Osteoblast (primary cell): ENCODE measurements around the gene TBL2. TPM values are rescaled to one million over a fixed set of nuclear protein-coding genes. Genes with fewer than 3 reads are reported as not detected.
"Not testable (repeated sequence)": the region's sequence is repeated elsewhere in the genome, so short reads cannot be mapped to it uniquely, and the experiment has no call there.

Experiments
- DNase-seq: peaks from one replicate; pipeline ENCODE4 v3.0.0; 2011; ENCODE audit warnings: low spot score, mixed read lengths; ENCODE audit not compliant: insufficient read length; ENCODE audit errors: missing footprints
- H2AFZ ChIP-seq: 2 replicates; pipeline ENCODE4 v1.6.0; 2011; ENCODE audit warnings: mild to moderate bottlenecking, low read length
- H3K27ac ChIP-seq: 2 replicates; pipeline ENCODE4 v1.5.1; 2011; ENCODE audit warnings: mild to moderate bottlenecking, low read depth, low read length, moderate library complexity
- H3K27me3 ChIP-seq: 2 replicates; pipeline ENCODE4 v1.6.0; 2012; ENCODE audit warnings: mild to moderate bottlenecking, control low read depth, inconsistent platforms, low read length, moderate library complexity; ENCODE audit not compliant: insufficient read depth
- H3K36me3 ChIP-seq: 2 replicates; pipeline ENCODE4 v1.5.1; 2011; ENCODE audit warnings: mild to moderate bottlenecking, low read length, control low read depth, moderate library complexity; ENCODE audit not compliant: insufficient read depth
- H3K4me1 ChIP-seq: 2 replicates; pipeline ENCODE4 v1.5.1; 2011; ENCODE audit warnings: mild to moderate bottlenecking, low read length, control low read depth, moderate library complexity; ENCODE audit not compliant: insufficient read depth
- H3K4me2 ChIP-seq: 2 replicates; pipeline ENCODE4 v1.6.0; 2011; ENCODE audit warnings: mild to moderate bottlenecking, low read length; ENCODE audit not compliant: insufficient read depth
- H3K4me3 ChIP-seq: fragments of 200-600 bp; sonication (generic); 3 replicates; pipeline ENCODE4 v1.5.1; 2012; ENCODE audit warnings: mild to moderate bottlenecking, low read length, inconsistent platforms; ENCODE audit not compliant: insufficient read depth
- H3K79me2 ChIP-seq: 2 replicates; pipeline ENCODE4 v1.6.0; 2012; ENCODE audit warnings: mild to moderate bottlenecking, low read length, control low read depth, inconsistent platforms; ENCODE audit not compliant: insufficient read depth
- H3K9me3 ChIP-seq: 2 replicates; pipeline ENCODE4 v1.5.1; 2011; ENCODE audit warnings: low read depth, low read length, control low read depth
- H4K20me1 ChIP-seq: 2 replicates; pipeline ENCODE4 v1.6.0; 2012; ENCODE audit warnings: mild to moderate bottlenecking, low read length, control low read depth; ENCODE audit not compliant: insufficient read depth
- CTCF ChIP-seq: IDR thresholded peaks from 2 replicates; pipeline ENCODE4 v1.5.1; 2011; ENCODE audit warnings: mild to moderate bottlenecking, low read depth, low read length, moderate library complexity; ENCODE audit errors: extremely low read depth
- total RNA-seq: library from RNA; depleted of rRNA; stranded (reverse); fragments of >200 nt; gene quantifications from 2 replicates; pipeline ENCODE4 v1.2.3, GENCODE V29; 2012

The TBL2 gene
- total RNA-seq, 1 donor, result 56.1 TPM

DNA sequence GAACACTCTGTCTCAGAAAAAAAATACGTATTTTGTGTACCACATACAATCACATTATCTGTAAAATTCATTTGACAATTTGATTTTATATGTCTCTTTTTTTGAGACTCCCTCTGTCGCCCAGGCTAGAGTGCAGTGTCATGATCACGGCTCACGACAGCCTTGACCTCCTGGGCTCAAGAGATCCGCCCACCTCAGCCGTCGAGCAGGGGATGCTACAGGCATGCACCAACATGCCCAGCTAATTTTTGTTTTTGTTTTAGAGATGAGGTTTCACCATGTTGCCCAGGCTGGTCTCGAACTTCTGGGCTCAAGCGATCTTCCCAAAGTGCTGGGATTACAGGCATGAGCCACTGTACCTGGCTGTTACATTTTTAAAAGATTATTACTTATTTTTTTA is 44.6 kb downstream of the TBL2 start:
- no peak for DNase-seq

DNA sequence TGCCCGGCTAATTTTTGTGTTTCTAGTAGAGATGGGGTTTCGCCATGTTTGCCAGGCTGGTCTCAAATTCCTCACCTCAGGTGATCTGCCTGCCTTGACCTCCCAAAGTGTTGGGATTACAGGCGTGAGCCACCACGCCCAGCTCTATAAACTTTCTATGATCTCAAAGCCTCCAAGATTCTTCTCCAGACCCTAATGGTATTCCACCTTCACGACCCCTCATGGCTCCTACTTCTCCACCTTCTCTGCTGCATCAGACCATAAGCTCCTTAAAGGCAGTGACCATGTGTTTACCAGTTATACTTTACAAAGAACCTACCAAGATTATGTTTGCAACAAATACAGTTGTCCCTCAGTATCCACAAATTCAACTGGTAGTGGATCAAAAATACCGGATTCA is 46.2 kb downstream of the TBL2 start:
- H3K9me3 ChIP-seq, result no peaks in the 10 kb centered on the region

More for the DNA sequence above, 44.6 kb downstream of the TBL2 start:
- H3K27me3 ChIP-seq, result no peaks in the 10 kb centered on the region
- H3K27ac ChIP-seq, result no peak overlapping the region
- no peaks in the 10 kb centered on the region for H3K79me2 ChIP-seq
- H3K4me2 ChIP-seq, result no peak overlapping the region
- no peak for TF ChIP-seq CTCF
- H2AFZ ChIP-seq, result no peak overlapping the region
- no peak overlapping the region for H3K4me3 ChIP-seq
- H3K4me1 ChIP-seq, result no peaks in the 10 kb centered on the region
- H4K20me1 ChIP-seq, result no peaks in the 10 kb centered on the region
- H3K9me3 ChIP-seq, result no peaks in the 10 kb centered on the region
- peaks cover 36% of the 10 kb centered on the region for H3K36me3 ChIP-seq

GRCh38 chr7:73530800-73531199 is 47.6 kb downstream of the TBL2 start:
- no peak overlapping the region for H3K4me3 ChIP-seq
- H3K79me2 ChIP-seq, result no peaks in the 10 kb centered on the region
- TF ChIP-seq CTCF, result no peak
- H3K27ac ChIP-seq, result no peak overlapping the region
- H4K20me1 ChIP-seq, result no peaks in the 10 kb centered on the region
- no peak for DNase-seq
- H3K4me1 ChIP-seq, result peaks cover 8% of the 10 kb centered on the region
- H3K36me3 ChIP-seq, result peaks cover 7% of the 10 kb centered on the region
- H3K4me2 ChIP-seq, result no peak overlapping the region
- H3K9me3 ChIP-seq, result no peaks in the 10 kb centered on the region
- no peaks in the 10 kb centered on the region for H3K27me3 ChIP-seq
- H2AFZ ChIP-seq, result no peak overlapping the region

More for the DNA sequence above, 46.2 kb downstream of the TBL2 start:
- Histone ChIP-seq H3K4me1 (peaks cover 8% of the 10 kb centered on the region), H3K4me3 (no peak overlapping the region), H3K36me3 (peaks cover 21% of the 10 kb centered on the region), H2AFZ (no peak overlapping the region), H4K20me1 (no peaks in the 10 kb centered on the region), H3K4me2 (no peak overlapping the region), H3K27me3 (no peaks in the 10 kb centered on the region), H3K79me2 (no peaks in the 10 kb centered on the region), H3K27ac (no peak overlapping the region)
- DNase-seq, result no peak
- no peak for TF ChIP-seq CTCF

GRCh38 chr7:73526896-73527821 is 51.2 kb downstream of the TBL2 start:
- Histone ChIP-seq H3K36me3 (no peaks in the 10 kb centered on the region), H4K20me1 (no peaks in the 10 kb centered on the region), H2AFZ (no peak overlapping the region), H3K4me3 (no peak overlapping the region), H3K9me3 (no peaks in the 10 kb centered on the region), H3K4me2 (no peak overlapping the region), H3K4me1 (peaks cover 8% of the 10 kb centered on the region), H3K27me3 (no peaks in the 10 kb centered on the region), H3K79me2 (no peaks in the 10 kb centered on the region), H3K27ac (no peak overlapping the region)
- DNase-seq, result no peak
- no peak for TF ChIP-seq CTCF

DNA sequence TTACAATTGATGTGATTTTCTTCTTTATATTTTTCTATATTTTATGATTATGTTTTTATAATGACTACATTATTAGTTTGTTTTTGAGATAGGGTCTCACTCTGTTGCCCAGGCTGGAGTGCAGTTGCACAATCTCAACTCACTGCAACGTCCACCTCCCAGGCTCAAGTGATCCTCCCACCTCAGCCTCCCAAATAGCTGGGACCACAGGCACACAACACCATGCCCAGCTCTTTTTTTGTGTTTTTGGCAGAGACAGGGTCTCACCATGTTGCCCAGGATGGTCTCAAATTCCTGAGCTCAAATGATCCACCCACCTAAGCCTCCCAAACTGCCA is 52.3 kb downstream of the TBL2 start:
- H3K9me3 ChIP-seq, H4K20me1 ChIP-seq, H3K4me1 ChIP-seq, H3K36me3 ChIP-seq, DNase-seq, H3K27ac ChIP-seq, H3K4me3 ChIP-seq, H2AFZ ChIP-seq, H3K4me2 ChIP-seq, H3K79me2 ChIP-seq, H3K27me3 ChIP-seq: not testable (repeated sequence)
